ENCODE measurements around the gene PIGC.

DNA sequence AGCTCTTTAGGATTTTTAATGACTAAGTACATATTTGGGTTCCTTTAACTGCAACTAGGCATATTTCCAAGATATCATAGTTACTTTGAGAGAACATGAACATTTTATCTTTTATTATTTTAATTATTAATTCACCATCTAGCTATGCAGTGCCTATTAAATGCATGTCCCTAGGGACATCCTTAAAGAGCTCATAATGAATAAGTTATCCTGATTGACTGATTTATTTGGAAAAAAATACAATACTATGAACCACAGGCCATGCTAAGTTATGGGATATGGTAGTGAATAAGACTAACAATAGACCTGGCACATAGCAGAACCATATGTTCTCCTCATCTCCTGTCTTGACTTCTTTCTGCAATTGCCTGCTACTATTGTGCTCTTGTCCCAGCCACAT, 39.7 kb downstream of the PIGC start:
- TF ChIP-seq HDGF (IDR thresholded peaks at IDR 0.05): no peak
- TF ChIP-seq EZH2 (IDR thresholded peaks at IDR 0.05; ENCODE audit: borderline replicate concordance, control insufficient read depth, low read depth, low read length): no peak
- TF ChIP-seq CREB1 (IDR thresholded peaks at IDR 0.05; ENCODE audit: low read depth): no peak
- no peak for TF ChIP-seq ELK1 (IDR thresholded peaks at IDR 0.05; ENCODE audit: low read depth, low read length)
- TF ChIP-seq MTA3 (IDR thresholded peaks at IDR 0.05; ENCODE audit: borderline replicate concordance, low read length): no peak
- no peak for TF ChIP-seq CBX3 (IDR thresholded peaks at IDR 0.05; ENCODE audit: borderline replicate concordance, low read depth)
- TF ChIP-seq, protein P1, sequence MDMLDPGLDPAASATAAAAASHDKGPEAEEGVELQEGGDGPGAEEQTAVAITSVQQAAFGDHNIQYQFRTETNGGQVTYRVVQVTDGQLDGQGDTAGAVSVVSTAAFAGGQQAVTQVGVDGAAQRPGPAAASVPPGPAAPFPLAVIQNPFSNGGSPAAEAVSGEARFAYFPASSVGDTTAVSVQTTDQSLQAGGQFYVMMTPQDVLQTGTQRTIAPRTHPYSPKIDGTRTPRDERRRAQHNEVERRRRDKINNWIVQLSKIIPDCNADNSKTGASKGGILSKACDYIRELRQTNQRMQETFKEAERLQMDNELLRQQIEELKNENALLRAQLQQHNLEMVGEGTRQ (IDR thresholded peaks at IDR 0.05; ENCODE audit: borderline replicate concordance, low read depth, low read length): no peak
- TF ChIP-seq JUND (IDR thresholded peaks at IDR 0.05; ENCODE audit: low read depth, low read length): no peak
- TF ChIP-seq BCL11A (IDR thresholded peaks at IDR 0.05; ENCODE audit: low read depth, low read length): no peak
- no peak for TF ChIP-seq FOS (IDR thresholded peaks at IDR 0.05; ENCODE audit: borderline replicate concordance, extremely low read depth, insufficient read length)

All from GM12878 (cell line).